GM21717 (cell line): ENCODE results near the gene USH1C.

Source experiments
- ATAC-seq: cut with Tn5 transposase; IDR thresholded peaks from one replicate; pipeline ENCODE4 v1.9.1; 2021; ENCODE audit warnings: mild to moderate bottlenecking, moderate library complexity; ENCODE audit not compliant: unreplicated experiment

Gene USH1C

DNA sequence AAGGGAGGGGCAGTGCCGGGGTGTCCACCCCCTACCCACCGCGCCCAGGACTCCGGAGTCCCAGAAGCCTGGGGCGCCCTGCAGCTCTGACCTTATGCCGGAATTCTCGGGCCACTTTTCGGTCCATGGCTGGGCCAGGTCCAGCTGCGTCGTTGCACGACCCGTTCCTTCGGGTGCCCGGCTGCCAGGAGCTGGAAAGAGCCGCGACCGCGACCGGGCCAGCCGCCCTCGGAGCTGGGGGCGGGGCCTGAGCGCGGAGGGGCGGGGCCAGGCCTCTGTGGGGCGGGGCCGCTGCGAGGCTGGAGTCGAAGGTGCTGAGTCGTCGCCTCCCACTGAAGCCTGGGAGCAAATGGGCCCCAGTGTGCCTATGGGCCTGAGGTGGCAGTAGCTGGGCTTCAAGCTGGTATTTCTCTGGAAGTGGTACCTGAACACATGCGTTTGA lies at the start of gene USH1C:
USH1C (minus strand) TSS at position 236 of the 442 bp plus-strand sequence; CDS start at position 127, 109 bp downstream.
- no peak for ATAC-seq

DNA sequence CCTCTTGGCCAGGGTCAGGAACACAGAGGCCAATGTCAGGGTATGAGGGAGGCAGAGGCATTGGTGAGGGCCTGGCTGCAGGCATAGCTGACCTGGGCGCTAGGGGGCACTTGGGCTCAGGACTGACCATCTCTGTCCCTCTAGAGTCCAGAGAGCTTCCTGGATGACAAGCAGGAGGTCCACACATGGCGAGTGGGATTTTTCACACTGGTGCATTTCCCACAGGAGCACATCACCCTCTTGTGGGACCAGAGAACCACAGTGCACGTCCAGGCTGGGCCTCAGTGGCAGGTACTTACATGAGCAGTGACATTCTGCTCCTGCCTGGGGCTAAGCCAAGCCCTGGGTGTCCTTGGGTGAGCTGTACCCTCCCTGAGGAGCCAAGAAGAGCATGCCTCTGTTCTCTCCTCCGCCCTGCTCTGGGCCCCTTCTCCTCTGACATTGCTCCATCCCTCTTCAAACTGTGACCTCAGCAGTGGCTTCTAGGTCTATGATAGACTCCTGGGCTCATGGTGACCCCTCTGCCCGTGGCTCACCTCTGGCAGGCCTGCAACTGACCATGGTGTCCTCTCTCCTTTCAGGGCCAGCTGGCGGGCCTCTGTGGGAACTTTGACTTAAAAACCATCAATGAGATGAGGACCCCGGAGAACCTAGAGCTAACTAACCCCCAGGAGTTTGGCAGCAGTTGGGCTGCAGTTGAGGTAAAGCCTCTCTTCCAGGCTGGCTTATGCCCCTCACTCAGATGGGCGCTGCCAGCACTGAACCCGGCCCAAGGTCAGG lies 49.4 kb upstream of the USH1C start:
- no peak for ATAC-seq

DNA sequence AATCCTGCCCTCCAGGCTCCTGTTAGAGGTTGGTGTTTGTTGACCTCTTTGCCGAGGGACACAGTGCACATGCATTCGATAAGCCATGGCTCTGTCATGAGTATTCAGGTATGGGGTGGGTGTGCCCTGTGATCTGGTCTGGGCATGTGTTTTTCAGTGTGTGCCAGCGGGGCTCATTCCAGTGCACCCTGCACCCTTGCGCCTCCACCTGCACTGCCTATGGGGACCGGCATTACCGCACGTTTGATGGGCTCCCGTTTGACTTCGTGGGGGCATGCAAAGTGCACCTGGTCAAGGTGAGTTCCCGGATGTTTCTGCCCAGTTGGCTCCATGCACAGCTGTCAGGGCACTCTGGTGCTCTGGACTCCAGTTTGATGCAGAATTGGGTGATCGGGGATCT lies 47.1 kb upstream of the USH1C start:
- no peak for ATAC-seq

DNA sequence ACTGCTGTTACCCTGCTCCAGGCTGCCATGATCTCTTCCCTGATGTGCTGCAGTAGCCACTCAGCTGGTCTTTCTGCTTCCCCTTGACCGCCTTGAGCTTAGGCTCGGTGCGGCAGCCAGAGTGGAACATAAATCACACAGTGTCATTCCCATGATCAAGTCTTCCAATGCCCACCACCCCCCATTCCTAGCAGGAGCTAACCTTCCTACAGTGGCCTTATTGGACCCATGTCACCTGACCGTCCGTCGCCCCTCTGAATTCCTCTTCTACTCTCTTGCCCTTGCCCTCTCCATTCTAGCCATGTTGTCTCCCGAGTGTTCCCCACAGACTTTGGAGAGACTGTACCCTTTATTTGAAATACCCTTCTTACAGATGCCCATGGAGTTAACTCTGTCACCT lies 46.2 kb upstream of the USH1C start:
- ATAC-seq: no peak

DNA sequence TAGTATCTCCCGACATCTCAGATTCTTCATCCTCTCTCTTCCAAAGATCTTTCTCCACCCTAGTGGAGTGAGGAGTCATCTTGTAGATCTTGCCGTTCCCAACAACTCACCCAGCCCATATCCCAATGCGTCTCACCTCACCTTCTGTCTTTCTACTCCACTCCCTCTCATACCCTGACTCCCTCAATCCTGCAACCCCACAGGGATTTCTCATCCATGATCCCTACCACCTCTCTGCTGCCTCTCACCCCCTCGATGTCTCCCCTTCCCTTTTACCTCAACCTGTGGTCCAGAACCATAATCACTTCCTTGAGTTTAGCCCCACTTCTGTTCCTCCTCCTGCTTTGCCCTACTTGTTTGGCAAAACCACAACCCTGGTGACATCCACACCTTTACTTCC lies 44.5 kb upstream of the USH1C start:
- ATAC-seq: no peak

DNA sequence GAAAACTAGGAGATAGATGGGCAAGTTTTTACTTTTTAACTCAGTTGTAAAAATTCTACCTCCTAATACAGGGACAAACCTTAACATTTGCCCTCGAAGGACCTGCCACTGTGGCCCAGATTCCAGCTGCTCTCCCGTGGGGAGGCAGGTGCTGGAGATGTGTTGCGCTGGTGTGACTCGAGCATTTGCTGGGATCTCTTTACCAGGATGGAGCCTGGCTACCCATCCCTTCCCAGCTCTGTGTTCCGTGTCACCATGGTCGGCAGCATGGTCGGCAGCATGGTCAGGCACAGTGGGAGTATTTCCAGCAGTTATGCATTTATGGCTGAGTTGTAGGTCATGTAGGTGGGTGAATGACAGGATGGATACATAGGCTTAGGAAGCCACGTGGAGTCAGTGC lies 44.0 kb upstream of the USH1C start:
- no peak for ATAC-seq

DNA sequence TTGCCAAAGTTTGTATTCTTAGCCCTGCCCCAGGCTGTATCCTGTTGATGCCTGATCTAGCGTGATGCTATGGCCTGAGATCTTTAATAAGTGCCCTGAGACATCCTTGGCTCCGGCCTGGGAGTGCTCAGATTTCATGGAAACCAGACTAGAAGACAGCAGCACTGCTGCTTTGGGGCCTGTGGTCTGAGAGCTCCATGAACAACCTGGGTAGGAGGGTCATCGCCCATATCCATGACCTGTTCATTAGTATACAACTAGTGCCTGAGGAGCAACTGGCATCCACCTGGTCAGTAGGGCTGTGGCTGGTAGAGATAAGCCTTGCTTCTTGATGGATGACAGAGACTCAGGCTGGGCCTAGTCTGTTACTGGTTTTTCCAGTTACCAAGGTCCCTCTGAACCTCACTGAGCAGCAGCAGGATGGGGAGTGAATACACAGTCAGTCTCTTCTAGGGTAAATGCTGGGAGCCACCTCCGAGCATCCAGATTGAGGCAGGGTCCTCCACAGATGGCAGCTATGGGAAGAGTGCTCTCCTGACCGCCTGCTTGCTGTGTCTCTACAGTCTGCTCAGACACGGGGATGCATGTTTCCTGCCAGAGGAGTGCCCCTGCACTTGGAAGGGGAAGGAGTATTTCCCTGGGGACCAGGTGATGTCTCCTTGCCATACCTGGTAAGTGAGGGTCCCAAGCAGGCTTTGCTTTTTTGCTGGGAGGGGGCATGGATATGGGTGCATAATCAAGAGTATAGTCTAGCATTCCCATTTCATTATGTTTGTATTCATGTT lies 41.9 kb upstream of the USH1C start:
- no peak for ATAC-seq

DNA sequence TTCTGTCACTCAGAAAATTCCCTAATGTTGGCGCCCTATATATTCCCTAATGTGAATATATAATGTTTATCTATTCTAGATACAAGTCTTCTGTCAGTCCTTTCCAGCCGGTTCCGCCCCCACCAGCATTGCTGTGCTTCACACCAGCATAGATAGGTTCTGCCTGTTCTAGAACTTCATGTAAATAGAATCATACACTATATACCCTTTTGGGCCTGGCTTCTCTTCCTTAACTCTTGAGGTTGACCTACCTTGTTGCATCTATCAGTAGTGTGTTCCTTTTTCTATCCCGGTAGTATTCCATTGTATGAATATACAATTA lies 37.5 kb upstream of the USH1C start:
- no peak for ATAC-seq

DNA sequence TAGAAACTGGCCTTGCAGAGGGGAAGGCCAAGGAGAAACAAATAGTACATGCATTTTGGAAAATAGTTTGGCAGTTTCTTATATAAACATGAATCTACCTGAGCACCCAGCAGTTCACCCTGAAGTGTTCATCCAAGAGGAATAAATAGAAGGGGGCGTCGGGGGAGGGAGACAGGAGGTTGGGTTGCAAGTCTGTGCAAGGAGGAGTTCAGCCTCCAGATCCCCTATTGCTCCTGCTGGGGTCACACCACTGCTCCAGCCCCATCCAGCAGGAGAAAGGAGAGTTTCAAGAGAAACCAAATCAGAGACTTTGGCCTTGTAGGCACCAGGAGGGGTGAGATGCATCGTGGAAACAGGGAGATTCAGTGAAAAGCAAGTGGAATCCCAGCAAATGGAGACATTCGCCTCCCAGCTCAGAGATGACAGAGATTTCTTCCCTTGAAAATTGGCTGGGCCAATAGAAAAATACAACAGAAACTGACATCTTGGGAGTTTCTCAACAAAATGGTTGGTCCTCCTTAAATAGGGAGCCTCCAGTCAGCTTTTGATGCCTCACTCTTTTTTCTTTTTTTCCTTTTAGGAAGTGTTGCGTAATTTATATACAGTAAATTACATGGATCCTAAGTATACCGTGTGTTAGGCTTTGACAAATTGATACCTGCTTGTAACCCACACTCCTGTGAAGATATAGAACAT lies 37.0 kb upstream of the USH1C start:
- ATAC-seq: no peak

DNA sequence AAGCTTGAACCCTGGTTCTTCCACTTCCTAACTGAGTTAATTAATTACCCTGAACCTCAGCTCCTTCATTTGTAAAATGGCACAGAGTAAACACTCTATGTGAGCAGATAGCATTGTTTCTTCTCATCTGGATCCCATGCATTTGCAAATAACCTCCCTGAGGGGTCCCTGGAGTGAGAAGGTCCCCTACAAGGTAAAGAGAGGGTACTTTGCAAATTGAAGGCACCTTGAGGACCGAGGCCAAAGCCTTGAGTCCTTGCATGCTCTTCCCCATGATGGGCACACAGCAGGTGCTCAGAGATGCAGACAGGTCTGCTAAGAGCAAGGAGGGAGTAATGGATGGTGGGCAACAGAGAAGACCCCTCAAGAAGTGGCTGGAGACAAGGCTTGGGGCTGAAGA lies 36.1 kb upstream of the USH1C start:
- ATAC-seq: no peak

DNA sequence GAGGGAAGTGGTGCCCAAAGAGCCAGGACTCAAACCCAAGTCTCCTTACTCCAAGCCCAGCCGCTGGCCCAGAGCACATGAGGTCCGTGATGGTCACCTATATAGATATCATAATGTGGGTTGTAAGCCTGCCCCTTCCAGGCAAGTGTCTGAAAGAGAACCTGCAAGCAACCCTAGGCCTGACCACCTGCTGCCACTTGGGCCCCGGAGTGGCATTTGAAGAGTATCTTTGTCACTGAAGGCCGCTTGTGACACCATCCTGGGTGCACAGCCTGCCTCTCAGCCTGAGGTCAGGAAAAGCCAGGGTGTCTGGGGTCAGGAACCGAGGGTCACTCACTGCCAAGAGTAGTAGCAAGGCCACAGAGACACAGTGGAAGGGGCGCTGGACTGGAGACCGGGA lies 35.2 kb upstream of the USH1C start:
- ATAC-seq: no peak

DNA sequence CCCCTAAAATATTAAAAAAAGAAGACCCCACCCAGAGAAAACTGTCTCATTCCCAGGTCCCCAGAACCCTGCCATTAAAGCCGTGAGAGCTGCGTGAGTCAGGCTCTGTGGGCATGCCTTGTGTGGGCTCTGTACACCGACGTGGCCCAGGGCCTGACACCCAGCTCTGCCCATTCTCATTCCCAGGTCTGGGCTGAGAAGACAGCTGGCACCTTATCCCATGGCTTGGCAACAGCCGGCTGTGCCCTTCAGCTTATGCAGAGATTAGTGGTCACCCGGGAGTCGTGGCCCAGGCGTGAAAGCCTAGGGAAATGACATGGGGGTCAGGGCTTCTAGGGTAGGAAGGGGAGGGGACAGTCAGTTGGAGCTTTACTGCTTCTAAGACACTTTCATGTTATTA lies 34.7 kb upstream of the USH1C start:
- ATAC-seq: no peak

DNA sequence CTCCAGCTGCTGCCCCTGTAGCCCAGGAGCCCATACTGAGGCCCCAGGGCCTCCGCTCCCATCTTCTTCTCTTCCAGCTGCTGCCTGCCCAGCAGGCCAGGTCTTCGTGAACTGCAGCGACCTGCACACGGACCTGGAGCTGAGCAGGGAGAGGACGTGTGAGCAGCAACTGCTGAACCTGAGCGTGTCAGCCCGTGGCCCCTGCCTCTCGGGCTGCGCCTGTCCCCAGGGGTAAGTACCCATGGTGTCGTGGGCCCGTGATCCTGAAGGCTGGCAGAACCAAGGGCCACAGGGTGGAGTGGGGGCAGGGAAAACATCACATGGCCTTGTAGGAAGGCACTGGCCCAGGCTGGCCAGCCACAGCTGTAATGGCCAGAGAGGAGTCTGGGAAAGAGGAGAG lies 34.1 kb upstream of the USH1C start:
- no peak for ATAC-seq

DNA sequence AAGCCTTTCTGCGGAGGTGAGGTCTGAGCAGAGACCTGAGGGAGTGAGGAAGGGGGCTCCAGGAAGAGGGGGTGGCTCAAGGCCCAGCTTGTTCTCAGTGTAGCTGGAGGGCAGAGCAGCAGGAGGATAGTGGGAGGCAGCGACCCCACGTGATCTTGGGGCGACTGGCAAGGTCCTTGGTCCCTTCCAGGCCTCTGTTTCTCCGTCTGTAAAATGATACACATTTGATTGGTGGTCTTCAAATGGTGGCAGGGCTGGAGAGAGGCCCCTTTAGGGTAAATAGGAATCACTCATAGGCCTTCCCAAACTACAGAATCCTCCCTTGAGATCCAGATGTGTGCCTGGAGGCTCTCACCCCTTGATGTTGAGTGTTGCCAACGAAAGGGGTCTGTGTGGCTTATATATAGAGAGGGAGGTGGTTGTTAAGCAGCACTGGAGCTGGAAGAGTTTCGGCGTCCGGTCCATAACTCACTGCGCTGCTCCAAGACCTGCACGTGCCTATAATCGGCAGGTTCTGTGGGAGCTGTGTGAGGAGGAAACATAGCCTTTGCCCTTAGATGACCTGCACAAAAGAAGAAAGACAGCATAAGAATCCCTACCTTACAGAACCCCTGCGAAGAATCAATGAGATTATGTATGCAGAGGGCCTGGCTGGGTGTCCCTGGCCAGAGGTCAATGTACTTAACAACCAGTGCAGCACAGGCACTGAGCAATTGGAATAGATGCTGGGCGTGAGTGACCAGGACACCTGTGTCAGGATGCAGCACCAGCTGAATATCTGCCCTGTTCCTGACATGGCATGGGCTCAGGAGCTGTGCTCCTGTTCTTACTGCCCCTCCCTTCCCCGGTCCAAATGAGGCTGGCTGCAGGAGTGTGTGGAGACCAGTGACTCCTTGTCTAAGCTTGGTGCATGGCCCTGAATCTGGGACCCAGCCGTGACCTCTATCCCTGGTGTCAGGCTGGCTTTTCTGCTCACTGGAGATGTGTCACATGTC lies 31.5 kb upstream of the USH1C start:
- ATAC-seq: no peak

DNA sequence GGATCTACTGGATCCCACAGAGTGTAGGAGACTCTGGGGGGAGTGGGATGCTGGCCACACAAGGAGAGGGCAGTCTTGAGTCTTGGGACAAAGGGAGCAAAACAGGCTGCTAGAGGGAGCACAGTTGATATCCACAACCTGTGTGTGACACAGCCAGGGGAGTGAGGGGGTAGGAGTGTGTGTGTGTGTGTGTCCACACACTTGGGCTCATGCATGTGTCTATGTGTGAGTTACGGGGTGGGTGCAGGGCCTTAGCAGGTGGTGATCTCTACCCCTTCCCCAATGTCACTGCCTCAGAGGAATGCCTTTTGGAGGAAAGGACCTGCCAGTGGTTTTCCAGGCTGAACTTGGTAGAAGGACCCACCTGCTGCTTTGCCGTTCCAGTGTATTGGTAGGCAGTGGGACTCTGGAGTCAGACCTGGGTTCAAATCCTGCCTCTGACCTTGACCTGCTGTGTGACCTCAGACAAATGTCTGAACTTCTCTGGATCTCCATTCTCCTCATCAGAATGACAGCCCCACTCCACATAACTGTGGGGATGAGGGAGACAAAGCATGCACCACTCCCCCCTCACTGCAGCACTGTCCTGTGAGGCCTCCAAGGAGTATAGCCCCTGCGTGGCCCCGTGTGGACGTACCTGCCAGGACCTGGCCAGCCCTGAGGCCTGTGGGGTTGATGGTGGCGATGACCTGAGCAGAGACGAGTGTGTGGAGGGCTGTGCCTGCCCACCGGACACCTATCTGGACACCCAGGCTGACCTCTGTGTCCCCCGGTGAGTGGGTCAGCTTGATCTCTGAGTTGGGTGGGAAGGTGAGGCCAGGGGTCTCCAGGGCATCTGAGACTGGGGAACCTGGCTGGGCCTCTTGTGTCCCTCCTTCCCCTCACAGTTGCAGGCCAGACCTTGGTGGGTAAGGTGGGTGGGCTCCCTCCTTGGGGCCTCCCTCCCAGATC lies 30.2 kb upstream of the USH1C start:
- no peak for ATAC-seq

DNA sequence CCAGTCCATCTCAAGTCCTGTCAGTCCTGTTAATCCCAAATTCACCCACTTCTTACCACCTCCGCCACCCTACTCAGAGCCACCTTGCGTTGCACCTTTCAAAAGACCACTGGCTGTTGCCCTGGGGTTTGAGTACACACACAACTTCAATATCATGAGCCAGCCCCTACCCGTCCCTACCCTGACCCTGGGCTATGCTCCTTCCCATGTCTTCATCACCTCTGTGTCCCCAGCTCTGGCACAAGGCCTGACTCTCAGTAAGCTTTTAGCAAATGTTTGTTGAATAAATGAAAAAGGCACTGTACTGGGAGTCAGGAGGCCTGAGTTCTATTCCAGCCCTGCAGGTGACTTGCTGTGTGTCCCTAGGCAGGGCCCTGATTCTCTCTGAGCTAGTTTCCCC lies 29.3 kb upstream of the USH1C start:
- ATAC-seq: no peak

DNA sequence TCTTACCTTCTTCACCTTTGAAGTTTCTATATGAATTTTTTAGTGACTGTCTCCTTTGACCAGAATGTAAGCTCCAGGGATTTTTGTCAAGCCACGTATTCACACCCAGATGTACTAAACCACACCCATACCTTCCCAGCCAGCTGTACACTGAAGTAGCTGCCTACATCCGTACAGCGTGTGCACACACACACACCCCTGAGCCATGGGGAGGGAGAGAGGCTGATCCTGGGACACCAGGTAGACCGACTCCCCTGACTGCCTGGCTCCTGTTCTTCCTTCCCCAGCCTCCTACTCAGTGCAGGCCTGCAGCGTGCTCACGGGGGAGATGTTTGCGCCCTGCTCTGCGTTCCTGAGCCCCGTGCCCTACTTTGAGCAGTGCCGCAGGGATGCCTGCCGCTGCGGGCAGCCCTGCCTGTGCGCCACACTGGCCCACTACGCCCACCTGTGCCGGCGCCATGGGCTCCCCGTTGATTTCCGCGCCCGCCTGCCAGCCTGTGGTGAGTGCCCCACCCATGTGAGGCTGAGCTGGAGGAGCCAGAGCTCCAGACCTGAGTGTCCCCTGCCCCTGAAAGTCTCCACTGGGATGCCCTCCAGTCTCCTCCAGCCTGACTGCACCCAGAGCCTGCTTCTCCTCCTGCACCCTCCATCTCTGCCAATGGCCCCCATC lies 28.7 kb upstream of the USH1C start:
- no peak for ATAC-seq

DNA sequence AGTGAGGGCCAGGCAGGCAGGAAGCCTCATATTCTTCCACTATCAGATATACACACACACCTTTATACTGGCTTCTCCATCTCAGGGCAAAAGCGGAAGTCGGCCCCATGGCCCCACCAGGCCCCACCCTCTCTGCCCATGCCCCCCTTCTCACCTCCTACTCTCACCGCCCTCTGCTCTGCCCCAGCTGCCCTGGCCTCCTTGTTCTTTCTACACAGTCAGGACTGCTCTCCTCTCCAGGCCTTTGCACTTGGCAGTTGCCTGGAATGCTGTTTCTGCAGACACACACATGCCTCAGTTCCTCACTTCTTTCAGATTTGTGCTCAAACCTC lies 28.1 kb upstream of the USH1C start:
- no peak for ATAC-seq
